Neural crest cell (in vitro differentiated cells): ENCODE measurements around the gene RAE1. TPM values are rescaled to one million over a fixed set of nuclear protein-coding genes. Genes with fewer than 3 reads are reported as not detected.

Source experiments
- DNase-seq: peaks from one replicate; pipeline ENCODE4 v3.0.0; 2021; ENCODE audit warnings: low read depth, mixed read lengths, low spot score
- H3K27ac Mint-ChIP-seq: one replicate; pipeline ENCODE4 v1.8.0; 2021; ENCODE audit warnings: mild to moderate bottlenecking, mixed read lengths; ENCODE audit not compliant: unreplicated experiment
- H3K27me3 Mint-ChIP-seq: 2 replicates; pipeline ENCODE4 v1.8.0; 2021; ENCODE audit warnings: low read depth, mild to moderate bottlenecking, mixed read lengths
- H3K36me3 Mint-ChIP-seq: 2 replicates; pipeline ENCODE4 v1.8.0; 2021; ENCODE audit warnings: low read depth, mild to moderate bottlenecking, mixed read lengths
- H3K4me1 Mint-ChIP-seq: 2 replicates; pipeline ENCODE4 v1.8.0; 2021; ENCODE audit warnings: mixed read lengths
- H3K4me3 Mint-ChIP-seq: one replicate; pipeline ENCODE4 v1.8.0; 2021; ENCODE audit warnings: mild to moderate bottlenecking, mixed read lengths
- H3K9me3 Mint-ChIP-seq: 2 replicates; pipeline ENCODE4 v1.8.0; 2021; ENCODE audit warnings: mixed read lengths
- microRNA-seq: library from miRNA; unstranded; fragments of <30 nt; microRNA quantifications from one replicate; pipeline ENCODE4, GENCODE V29; 2020
- total RNA-seq: library from RNA; stranded (reverse); gene quantifications from 2 replicates; pipeline ENCODE4 v1.2.1, GENCODE V29; 2021
- TF ChIP-seq, protein P1 (sequence below): fragments of 200-600 bp; sonication (generic); conservative IDR thresholded peaks from 2 replicates; pipeline ENCODE4 v1.5.0; 2021; ENCODE audit warnings: antibody characterized with exemption, mild to moderate bottlenecking

Gene RAE1
- total RNA-seq, 1 donor from 2014 or later, result 57.0 TPM

DNA sequence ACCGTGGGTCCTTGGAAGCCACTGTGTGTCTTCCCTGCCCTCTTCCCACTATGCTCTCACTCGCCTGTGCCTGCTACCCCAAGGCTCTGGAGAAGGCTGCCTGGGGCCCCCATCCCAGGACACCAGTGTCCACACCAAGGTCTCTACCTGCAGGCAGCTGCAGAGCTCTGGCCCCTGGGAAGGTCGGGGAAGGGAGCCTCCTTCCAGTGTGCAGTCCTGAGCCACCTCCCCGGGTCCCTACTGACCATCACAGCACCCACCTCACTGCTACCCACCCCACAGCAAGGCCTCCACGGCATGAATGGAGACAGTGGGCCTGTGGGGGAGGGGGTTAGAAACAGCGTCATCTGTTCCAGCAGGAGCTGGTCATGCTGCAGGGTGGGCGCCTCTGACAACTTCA, 75.8 kb downstream of the RAE1 start:
- Mint-ChIP-seq H3K4me3 (no peak overlapping the region), H3K27me3 (no peaks in the 10 kb centered on the region), H3K9me3 (no peaks in the 10 kb centered on the region), H3K27ac (no peak overlapping the region), H3K4me1 (peaks cover 9% of the 10 kb centered on the region), H3K36me3 (no peaks in the 10 kb centered on the region)
- no peak for DNase-seq
- TF ChIP-seq, protein P1, sequence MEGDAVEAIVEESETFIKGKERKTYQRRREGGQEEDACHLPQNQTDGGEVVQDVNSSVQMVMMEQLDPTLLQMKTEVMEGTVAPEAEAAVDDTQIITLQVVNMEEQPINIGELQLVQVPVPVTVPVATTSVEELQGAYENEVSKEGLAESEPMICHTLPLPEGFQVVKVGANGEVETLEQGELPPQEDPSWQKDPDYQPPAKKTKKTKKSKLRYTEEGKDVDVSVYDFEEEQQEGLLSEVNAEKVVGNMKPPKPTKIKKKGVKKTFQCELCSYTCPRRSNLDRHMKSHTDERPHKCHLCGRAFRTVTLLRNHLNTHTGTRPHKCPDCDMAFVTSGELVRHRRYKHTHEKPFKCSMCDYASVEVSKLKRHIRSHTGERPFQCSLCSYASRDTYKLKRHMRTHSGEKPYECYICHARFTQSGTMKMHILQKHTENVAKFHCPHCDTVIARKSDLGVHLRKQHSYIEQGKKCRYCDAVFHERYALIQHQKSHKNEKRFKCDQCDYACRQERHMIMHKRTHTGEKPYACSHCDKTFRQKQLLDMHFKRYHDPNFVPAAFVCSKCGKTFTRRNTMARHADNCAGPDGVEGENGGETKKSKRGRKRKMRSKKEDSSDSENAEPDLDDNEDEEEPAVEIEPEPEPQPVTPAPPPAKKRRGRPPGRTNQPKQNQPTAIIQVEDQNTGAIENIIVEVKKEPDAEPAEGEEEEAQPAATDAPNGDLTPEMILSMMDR, result no peak

DNA sequence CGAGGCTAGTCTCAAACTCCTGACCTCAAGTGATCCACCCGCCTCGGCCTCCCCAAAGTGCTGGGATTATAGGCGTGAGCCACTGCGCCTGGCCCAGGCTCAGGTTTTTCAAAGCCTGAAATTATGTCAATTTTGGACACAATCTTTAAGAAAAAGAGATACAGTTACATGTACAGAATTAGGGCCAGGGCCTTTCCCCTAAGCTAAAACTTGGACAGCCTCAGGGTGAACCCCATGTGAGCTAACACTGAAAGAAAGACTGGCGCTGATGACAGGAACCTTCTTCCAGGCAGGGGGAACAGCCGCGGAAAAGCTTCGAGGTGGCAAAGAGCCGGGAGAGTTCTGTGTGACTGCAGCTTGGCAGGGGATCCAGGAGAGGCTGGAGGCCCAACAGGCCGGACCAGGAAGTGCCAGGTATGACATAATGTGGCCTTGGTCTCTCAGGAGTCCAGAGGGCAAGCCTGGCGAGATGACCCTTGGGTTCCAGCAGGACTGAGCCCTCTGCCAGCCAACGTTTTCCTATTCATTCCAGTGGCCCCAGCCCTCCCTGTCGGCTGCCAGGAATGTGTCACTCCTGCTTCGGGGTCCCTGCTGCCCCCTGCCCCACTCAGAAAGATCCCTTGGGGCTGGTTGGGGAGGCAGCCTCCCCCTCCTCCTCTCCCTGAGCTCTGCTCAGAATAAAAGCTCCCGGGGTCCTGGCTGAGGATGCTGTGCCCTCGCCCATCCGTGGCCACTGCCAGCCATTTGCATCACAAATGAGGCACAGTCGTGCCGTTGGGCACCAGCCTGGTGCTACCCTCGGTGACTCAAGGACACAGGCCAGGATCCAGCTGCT, 77.5 kb downstream of the RAE1 start:
- no peak for DNase-seq
- no peaks in the 10 kb centered on the region for H3K9me3 Mint-ChIP-seq
- H3K36me3 Mint-ChIP-seq, result no peaks in the 10 kb centered on the region
- TF ChIP-seq, protein P1, result no peak
- H3K27ac Mint-ChIP-seq, result no peak overlapping the region
- peaks cover 9% of the 10 kb centered on the region for H3K4me1 Mint-ChIP-seq
- H3K4me3 Mint-ChIP-seq, result no peak overlapping the region
- no peaks in the 10 kb centered on the region for H3K27me3 Mint-ChIP-seq

Small RNA genes lying within 50 kb of the gene (microRNA-seq; reads per million reads assigned to microRNA genes)
- not detected for gene MIR4325

Other genes with a start within 250 kb of the RAE1 start
- 13.8 and 14.5 TPM in 2 replicates for gene BMP7, start 84.6 kb upstream of the RAE1 start, total RNA-seq
- gene SPO11, start 21.5 kb upstream of the RAE1 start, total RNA-seq, result not detected in 2 replicates
- gene RBM38, start 40.1 kb downstream of the RAE1 start, total RNA-seq, result 33.3 and 33.4 TPM in 2 replicates
- 0.09 and 0.14 TPM in 2 replicates for gene CTCFL, start 173.9 kb downstream of the RAE1 start, total RNA-seq
- gene PCK1, start 209.9 kb downstream of the RAE1 start, total RNA-seq, result not detected in 2 replicates